ENCODE data around the gene CPA1. TPM values are rescaled to one million over a fixed set of nuclear protein-coding genes. Genes with fewer than 3 reads are reported as not detected.

Gene CPA1
- total and polyA plus RNA-seq, 2 of the 13 experiments (the other 11 are each of a cell fraction or from before 2014, with no cell fraction given): 0.20 to 0.58 TPM

GRCh38 chr7:130381468-130382312, 1.4 kb downstream of the CPA1 start:
- no peaks in the 10 kb centered on the region for H3K79me2 ChIP-seq (ENCODE audit: insufficient read depth, low read length)
- DNase-seq (ENCODE audit: low spot score) (no peak), ATAC-seq (no peak), FAIRE-seq (no peak)
- no peak overlapping the region for H3K9ac ChIP-seq (ENCODE audit: insufficient read depth, low read depth, low read length)
- CTCF ChIA-PET (ENCODE audit: low intra/inter-chr PET ratio, low total read pairs): no interaction called here
- POLR2A ChIA-PET: no interaction called here
- no peak for TF ChIP-seq THAP8 (CRISPR knock-in tag; IDR thresholded peaks at IDR 0.05; ENCODE audit: borderline replicate concordance)
- TF ChIP-seq ZBTB25 (CRISPR knock-in tag; IDR thresholded peaks at IDR 0.05): no peak
- TF ChIP-seq, protein P1, sequence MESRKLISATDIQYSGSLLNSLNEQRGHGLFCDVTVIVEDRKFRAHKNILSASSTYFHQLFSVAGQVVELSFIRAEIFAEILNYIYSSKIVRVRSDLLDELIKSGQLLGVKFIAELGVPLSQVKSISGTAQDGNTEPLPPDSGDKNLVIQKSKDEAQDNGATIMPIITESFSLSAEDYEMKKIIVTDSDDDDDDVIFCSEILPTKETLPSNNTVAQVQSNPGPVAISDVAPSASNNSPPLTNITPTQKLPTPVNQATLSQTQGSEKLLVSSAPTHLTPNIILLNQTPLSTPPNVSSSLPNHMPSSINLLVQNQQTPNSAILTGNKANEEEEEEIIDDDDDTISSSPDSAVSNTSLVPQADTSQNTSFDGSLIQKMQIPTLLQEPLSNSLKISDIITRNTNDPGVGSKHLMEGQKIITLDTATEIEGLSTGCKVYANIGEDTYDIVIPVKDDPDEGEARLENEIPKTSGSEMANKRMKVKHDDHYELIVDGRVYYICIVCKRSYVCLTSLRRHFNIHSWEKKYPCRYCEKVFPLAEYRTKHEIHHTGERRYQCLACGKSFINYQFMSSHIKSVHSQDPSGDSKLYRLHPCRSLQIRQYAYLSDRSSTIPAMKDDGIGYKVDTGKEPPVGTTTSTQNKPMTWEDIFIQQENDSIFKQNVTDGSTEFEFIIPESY (CRISPR knock-in tag; IDR thresholded peaks at IDR 0.05): peak; percentile 96
- no peak for TF ChIP-seq SIN3A (IDR thresholded peaks at IDR 0.05; ENCODE audit: borderline replicate concordance, low read depth, low read length)
- TF ChIP-seq HOXA3 (CRISPR knock-in tag; IDR thresholded peaks at IDR 0.05): 0 out of 2 replicates have a peak, but pooled peaks have one; percentile 34
- TF ChIP-seq CC2D1A (CRISPR knock-in tag; IDR thresholded peaks at IDR 0.05): no peak
- TF ChIP-seq MNT (IDR thresholded peaks at IDR 0.05): peak; percentile 41
- TF ChIP-seq, protein P2, sequence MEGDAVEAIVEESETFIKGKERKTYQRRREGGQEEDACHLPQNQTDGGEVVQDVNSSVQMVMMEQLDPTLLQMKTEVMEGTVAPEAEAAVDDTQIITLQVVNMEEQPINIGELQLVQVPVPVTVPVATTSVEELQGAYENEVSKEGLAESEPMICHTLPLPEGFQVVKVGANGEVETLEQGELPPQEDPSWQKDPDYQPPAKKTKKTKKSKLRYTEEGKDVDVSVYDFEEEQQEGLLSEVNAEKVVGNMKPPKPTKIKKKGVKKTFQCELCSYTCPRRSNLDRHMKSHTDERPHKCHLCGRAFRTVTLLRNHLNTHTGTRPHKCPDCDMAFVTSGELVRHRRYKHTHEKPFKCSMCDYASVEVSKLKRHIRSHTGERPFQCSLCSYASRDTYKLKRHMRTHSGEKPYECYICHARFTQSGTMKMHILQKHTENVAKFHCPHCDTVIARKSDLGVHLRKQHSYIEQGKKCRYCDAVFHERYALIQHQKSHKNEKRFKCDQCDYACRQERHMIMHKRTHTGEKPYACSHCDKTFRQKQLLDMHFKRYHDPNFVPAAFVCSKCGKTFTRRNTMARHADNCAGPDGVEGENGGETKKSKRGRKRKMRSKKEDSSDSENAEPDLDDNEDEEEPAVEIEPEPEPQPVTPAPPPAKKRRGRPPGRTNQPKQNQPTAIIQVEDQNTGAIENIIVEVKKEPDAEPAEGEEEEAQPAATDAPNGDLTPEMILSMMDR (CRISPR knock-in tag; IDR thresholded peaks at IDR 0.05): peak; percentile 31
- TF ChIP-seq THAP9 (CRISPR knock-in tag; IDR thresholded peaks at IDR 0.05; ENCODE audit: borderline replicate concordance): no peak
- peak; percentile 55; the same call in 1 of the 2 replicates for TF ChIP-seq ZBTB38 (CRISPR knock-in tag; IDR thresholded peaks at IDR 0.05)
- H3K4me2 ChIP-seq (ENCODE audit: low read depth, low read length): no peak overlapping the region
- intact Hi-C loops (cut with micrococcal nuclease; ENCODE audit: unreplicated experiment) (no loop called here), in situ Hi-C loops (cut with HindIII; ENCODE audit: extremely low pct_ligation_motif_present, low pct_unique_long_range_greater_than_20kb) (no loop called here)
- H3K36me3 ChIP-seq (replicated peaks in 1 of 2; ENCODE audit: control insufficient read depth in 1 of 2, insufficient read depth in 2 of 2, low read length in 2 of 2): no peaks in the 10 kb centered on the region
- no peaks in the 10 kb centered on the region for H3K9me3 ChIP-seq (ENCODE audit: low read length)
- H3K27me3 ChIP-seq (ENCODE audit: control insufficient read depth in 1 of 2, insufficient read depth in 2 of 2, low read length in 2 of 2): peaks cover 4 to 20% of the 10 kb centered on the region in 2 experiments; a peak in 3 of 5 replicates
- H3K4me3 ChIP-seq (replicated peaks in 1 of 3; ENCODE audit: insufficient read depth in 1 of 3, low read depth in 2 of 3, low read length in 3 of 3): no peak overlapping the region
- BruUV-seq (replicated peaks): no TSS peak
- H3K27ac ChIP-seq (ENCODE audit: extremely low read length, insufficient read depth, low read length): no peak overlapping the region
- WGBS (ENCODE audit: low lambda C conversion rate): 78% methylated on average over 38 of the region's 41 CpGs
- peaks cover 21% of the 10 kb centered on the region for H3K4me1 ChIP-seq (ENCODE audit: insufficient read depth, low read length)
- H4K20me1 ChIP-seq (ENCODE audit: insufficient read depth, low read length): no peaks in the 10 kb centered on the region
- no peak overlapping the region for H2AFZ ChIP-seq (ENCODE audit: low read length)
